ENCODE measurements around the gene STARD10.

The STARD10 gene

GRCh38 chr11:72742513-72743320 lies 51.1 kb downstream of the STARD10 start:
- no peak for DNase-seq

GRCh38 chr11:72741849-72742512 lies 51.9 kb downstream of the STARD10 start:
- no peak for DNase-seq

DNA sequence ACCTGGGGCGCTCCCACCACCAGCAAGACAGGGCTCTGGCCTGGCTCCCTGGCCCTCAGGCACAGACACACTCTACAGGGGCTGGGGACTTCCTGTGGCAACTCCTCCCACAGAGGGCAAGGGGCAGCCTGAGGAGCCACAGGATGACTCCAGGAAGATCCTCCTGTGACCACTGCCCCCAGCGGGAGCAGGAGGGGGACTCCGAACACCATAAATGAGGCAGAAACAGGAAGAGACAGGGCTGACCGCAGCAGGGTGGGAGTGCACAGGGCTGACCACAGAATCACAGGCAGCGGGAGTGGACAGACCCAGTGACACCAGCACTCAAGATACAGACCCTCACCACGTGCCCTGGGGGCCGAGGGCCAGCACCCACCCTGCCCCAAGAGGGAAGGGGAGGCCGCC lies 52.4 kb downstream of the STARD10 start:
- DNase-seq, result no peak

GRCh38 chr11:72740562-72741428 lies 53.1 kb downstream of the STARD10 start:
- DNase-seq, result no peak

DNA sequence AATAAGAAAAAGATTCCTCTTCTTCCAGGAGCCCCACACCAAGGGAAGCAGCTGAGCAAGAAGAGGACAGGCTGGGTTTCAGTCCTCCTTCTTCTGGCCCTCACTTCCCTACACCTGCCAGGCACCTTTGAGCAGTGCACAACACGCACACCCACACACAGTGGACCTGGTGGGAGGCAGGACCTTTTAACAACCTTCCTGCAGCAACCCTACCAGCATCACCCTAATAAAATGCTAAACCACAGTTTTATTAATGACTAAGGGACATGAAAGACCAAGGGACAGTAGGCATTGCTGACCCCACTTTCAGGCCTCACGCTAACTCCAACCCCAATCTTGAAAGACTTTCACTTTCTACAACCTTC lies 53.8 kb downstream of the STARD10 start:
- DNase-seq, result no peak

DNA sequence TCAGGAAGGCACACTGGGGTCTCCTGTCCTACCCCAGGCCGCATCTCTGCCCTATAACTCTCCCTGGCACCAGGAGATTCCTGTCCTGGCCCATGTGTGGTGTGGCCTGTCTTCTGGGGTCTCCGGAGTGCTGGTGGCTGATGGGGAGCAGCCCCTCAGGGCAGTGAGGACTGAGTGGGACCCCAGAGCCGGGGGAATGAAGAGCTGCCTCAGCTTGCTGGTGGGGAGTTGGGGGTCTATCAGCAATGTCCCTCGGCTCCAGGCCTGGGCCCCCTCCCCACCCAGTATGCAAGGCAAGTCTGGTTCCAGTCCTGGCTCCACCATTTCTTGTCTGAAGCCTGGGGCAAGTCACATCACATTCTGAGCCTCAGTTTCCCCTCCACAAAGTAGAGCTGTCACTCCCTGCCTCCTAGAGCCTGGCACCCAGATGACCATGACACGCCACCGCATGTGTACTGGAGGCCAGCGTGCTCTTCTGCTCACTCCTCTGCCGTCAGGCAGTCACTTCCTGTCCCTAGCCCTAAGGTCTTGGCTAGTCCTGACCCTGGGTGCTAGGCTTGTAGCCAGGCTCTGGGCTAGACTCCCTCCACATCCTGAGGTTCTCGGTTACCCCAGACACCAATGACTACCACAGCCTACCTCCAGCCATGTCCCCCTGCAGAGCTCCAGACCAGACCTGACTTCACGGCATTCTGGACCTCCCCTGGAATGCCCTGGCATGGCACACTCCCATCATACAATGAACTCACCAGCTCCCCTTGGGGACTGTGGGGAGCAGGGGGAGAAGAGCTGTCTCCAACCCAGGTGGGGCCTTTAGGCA lies 54.4 kb downstream of the STARD10 start:
- no peak for DNase-seq

- DNase-seq, result no peak
Measured at GRCh38 chr11:72738199-72739141, 55.4 kb downstream of the STARD10 start.

DNA sequence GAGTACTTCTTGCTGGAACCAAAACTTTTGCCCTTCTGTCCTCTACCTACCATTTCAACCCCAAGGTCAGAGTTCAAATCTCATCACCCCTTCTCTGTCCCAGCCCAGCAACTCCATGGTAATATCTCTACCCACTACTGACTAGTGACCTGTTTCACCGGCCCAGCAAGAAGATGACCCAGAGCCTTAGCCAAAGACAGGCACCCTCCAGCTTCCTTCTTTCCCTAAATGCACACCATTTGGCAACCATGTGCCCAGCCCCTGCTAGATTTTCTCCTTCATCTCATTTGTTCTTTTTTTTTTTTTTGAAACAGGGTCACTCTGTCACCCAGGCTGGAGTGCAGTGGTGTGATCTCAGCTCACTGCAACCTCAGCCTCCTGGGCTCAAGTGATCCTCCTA lies 56.5 kb downstream of the STARD10 start:
- DNase-seq, result no peak

DNA sequence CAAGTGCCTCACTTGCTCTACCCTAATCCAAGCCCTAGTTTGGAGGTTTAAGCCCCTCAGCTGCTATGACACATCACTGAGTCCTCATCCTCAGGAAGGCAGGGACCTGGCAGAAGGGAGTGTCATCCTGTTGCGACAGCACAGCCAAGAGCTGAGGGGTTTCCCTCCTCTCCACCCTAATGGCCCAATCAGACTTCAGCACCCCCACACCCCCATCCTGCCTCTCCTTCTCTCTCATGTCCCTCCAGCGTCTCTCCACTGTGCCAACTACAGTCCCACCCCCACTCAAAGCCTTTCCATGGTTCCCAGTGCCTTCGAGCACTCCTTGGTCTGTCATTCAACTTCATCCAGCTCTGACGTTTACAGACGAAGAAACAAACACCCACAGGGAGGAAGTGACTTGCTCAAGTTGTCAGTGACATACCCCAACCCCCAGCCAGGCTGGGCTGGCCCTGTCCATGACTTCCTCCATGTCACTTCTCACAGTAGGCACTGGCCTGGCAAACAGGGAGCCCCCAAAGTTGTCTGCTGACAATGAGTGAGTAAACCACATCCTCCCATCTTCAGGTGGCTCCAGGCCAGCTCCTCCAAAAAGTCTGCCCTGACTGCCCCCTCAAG lies 57.3 kb downstream of the STARD10 start:
- no peak for DNase-seq

GRCh38 chr11:72735495-72736027 lies 58.3 kb downstream of the STARD10 start:
- no peak for DNase-seq

GRCh38 chr11:72732329-72732728 lies 61.5 kb downstream of the STARD10 start:
- DNase-seq, result no peak

DNA sequence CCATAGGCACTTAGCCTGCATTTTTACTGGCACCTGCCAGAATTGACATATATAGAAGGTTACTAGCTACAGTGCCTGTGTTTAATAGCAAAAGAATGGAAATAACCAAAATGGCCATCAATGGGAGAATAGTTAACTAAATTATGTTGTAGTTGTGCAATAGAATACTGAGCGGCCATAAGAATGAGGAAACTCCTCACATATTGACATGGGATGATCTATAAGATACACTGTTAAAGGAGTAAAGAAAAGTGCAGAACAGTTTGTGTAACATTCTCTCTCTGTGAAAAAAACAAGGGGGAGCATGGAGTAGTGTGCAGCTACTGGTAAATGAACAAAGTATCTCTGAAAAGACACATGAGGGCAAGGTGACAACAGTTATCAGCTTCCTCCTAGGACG lies 63.1 kb downstream of the STARD10 start:
- DNase-seq, result no peak

DNA sequence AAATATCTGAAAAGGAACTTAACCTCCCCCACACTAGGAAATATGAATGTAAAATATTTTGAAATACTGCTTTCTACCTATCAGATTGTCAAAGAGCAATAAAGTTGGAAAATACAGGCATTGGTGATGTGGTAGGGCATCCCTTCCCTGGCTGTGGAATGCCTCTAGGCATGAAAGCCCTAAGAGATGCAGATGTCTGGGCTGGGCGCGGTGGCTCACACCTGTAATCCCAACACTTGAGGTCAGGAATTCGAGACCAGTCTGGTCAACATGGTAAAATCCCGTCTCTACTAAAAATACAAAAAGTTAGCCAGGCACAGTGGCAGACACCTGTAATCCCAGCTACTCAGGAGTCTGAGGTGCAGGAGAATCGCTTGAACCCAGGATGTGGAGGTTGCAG lies 63.6 kb downstream of the STARD10 start:
- DNase-seq, result no peak

DNA sequence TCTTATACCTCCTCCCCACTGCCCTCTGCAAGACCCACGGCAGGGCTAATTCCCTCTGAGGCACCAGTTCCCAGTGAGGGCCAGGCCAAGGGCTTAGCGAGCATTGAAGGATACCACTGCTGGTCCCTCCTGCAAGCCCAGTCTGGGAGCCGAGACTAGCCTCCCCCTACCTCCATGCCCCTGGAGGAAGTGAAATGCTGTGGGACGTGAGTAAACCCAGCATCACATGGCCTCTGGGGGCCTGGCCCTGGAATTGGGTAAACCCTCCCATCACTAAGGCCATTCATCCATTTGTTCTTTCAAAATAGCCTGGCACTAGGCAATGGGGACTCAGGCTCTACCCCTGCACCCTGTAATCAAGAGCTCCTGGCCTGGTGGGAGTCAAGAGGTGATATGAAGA lies 66.3 kb downstream of the STARD10 start:
- DNase-seq, result no peak

DNA sequence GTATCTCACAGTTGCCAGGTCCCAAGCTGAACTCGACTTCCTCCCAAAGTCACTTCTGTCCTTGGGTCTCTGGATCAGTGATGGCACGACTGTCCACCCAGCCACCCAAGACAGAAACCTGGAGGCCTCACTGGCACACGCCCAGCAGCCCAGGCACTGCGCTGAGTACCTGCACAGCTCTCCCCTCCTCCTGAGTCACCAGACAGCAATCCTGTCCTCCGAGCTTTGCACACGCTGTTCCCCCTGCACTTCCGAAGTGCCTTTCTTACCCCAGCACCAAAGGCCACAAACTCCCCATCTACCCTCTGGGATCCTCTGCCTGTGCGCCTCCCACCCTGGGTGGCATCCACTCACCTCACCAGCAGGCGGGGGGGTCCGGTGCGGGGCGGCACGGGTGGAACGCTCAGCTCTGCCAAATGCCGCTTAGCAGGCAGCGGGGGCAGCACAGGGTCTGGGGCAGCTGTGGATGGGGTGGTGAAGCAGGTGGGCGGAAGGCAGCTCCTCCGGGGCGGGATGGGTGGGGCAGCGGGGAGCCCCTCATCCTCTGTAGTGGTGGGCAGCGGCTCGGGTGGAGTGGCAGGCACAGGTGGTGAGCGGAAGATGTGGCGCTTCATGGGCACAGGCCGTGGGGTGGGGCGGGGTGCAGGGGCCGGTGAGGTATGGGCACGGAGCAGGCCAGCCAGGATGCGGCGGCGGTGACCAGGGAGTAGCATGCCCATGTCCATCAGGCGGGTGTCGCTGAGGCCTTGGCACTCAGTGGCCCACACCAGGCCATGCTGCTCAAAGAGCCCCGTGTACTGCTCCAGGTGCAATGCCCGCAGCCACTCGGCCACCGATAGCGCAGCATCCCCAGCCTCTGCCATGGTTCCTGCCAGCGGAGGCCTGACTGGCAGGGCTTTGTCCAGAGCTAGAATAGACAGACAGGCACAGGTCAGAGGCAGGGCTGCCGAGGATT lies 67.3 kb downstream of the STARD10 start:
- DNase-seq, result no peak

DNA sequence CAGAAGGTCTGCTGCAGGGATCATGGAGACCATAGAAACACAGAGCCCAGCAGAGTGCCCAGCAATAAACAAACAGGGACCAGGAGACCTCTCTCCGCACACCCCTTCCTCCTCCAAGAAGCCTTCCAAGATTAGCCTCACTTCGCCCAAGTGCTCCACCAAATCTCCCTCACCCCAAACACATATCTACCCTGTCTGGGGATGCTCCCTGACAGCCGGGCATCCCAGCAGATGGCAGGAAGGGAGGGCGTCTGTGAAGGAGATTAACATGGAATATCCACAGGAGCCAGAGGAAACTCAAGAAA lies 68.2 kb downstream of the STARD10 start:
- DNase-seq, result no peak

DNA sequence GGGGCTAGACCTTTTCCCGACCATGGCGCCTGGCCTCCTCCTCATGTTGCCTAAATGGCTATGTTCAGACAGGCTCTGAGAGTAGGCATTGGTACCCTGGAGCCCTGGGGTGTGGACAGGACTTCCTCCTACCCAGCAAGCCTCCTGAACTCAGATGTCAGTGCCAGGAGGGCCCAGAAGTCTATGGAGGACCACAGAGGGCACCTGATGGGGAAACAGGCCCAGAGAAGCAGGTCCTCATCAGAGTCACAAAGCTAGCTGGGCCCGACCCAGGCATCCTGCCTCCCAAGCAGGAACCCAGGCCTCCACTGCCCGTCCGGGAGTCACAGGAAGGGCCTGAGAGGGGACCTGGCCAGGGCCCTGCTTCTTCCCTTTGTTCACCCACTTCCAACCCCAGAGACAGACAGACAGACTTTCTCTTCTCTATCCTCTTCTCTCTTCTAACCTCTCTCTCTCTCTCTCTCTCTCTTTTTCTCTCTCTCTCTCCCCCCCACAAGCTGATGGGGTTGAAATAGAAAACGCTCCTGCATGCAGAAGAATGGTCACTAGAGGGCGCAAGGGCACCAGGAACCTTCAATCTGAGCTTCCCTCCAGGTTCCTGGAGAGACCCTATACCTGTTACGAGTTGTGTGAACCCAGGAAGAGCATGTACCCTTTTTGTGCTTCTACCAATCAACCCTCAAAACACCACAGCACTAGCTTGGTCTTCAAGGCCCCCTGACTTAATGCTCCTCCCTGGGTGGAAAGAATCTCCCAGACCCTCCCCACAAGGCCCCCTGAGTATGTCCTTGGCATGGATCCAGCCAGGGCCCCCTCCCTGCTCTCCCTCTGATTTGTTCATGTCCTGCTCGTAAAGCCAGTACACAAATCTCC lies 68.8 kb downstream of the STARD10 start:
- peak; percentile 79 for DNase-seq

- DNase-seq, result no peak
Measured at GRCh38 chr11:72724021-72724551, 69.8 kb downstream of the STARD10 start.

DNA sequence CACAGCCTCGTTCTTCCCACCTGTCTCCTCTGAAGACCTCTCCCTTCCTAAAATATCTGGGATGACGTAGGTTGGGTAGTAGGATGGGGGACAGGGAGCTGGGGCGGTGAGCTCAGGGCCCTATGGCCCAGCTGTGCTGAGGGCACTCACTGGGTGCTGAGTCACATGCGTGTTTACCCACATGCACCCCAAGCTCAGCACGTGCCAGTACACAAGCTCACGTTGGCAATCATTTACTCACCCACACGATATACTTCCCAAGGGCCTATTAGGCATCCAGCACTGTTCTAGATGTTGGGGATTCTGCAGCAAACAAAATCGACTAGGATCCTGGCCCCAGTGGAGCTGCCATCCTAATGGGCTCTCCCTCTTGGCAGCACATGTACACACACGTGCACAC lies 70.3 kb downstream of the STARD10 start:
- DNase-seq, result no peak

Measured in NCI-H2029 (cell line).